GM13977 (cell line): ENCODE results near the gene OPCML.

ENCODE experiments used
- DNase-seq: peaks from one replicate; pipeline ENCODE4 v3.0.0; 2012; ENCODE audit warnings: low spot score
- CTCF ChIP-seq: IDR thresholded peaks from 2 replicates; pipeline ENCODE4 v1.5.1; 2012; ENCODE audit warnings: mild to moderate bottlenecking, control low read depth; ENCODE audit not compliant: insufficient read depth; ENCODE audit errors: extremely low read depth, missing control alignments
- in situ Hi-C: fragments of 300-500 bp; cut with MboI; formaldehyde crosslinking; loops from one replicate; pipeline ENCODE4 v1.12.0; 2022; ENCODE audit warnings: low sequenced_read_pairs, low pct_unique_long_range_greater_than_20kb, mixed read lengths, inconsistent platforms; ENCODE audit not compliant: unreplicated experiment

Gene OPCML

GRCh38 chr11:133520707-133521106 lies 11.6 kb downstream of the OPCML start:
- in situ Hi-C loops, result no loop called here
- no peak for DNase-seq

GRCh38 chr11:133519560-133519959 lies 12.7 kb downstream of the OPCML start:
- no peak for TF ChIP-seq CTCF
- DNase-seq, result no peak
- in situ Hi-C loops, result no loop called here

More at GRCh38 chr11:133520707-133521106, 11.6 kb downstream of the OPCML start:
- TF ChIP-seq CTCF, result no peak

- in situ Hi-C loops, result no loop called here
- no peak for DNase-seq
- TF ChIP-seq CTCF, result no peak
These were observed 13.5 kb downstream of the OPCML start for GRCh38 chr11:133518702-133519264.

GRCh38 chr11:133516845-133517244 lies 15.5 kb downstream of the OPCML start:
- in situ Hi-C loops, result no loop called here
- no peak for DNase-seq
- TF ChIP-seq CTCF, result no peak

GRCh38 chr11:133515107-133515506 lies 17.2 kb downstream of the OPCML start:
- no peak for TF ChIP-seq CTCF
- in situ Hi-C loops, result no loop called here
- no peak for DNase-seq

- no peak for DNase-seq
- in situ Hi-C loops, result no loop called here
- TF ChIP-seq CTCF, result no peak
These were observed 22.2 kb downstream of the OPCML start for GRCh38 chr11:133509924-133510697.
